Prostate gland (tissue), 2 donors: ENCODE data around the gene CTNNA1. TPM values are rescaled to one million over a fixed set of nuclear protein-coding genes. Genes with fewer than 3 reads are reported as not detected.

ENCODE experiments used
- DNase-seq: peaks from one replicate; pipeline ENCODE4 v3.0.0-alpha.2; 2019; ENCODE audit warnings: low spot score
- H3K27ac ChIP-seq, 2 donors: fragments of 200-600 bp; sonication (generic); 2 replicates each; pipeline ENCODE4 v1.5.1; 2017 to 2019
- H3K27me3 ChIP-seq: fragments of 200-600 bp; sonication (generic); replicated peaks from 2 replicates; pipeline ENCODE4 v1.5.1; 2019; ENCODE audit not compliant: insufficient read depth
- H3K36me3 ChIP-seq, 2 donors: fragments of 200-600 bp; sonication (generic); 1 replicate in 1 of 2; 2 replicates in 1 of 2; pipeline versions ENCODE4 v1.5.1 to v1.8.1; 2017 to 2019
- H3K4me1 ChIP-seq: fragments of 200-600 bp; sonication (generic); replicated peaks from 2 replicates; pipeline ENCODE4 v1.5.1; 2019
- H3K4me3 ChIP-seq, 2 donors: fragments of 200-600 bp; sonication (generic); 2 replicates each; pipeline ENCODE4 v1.5.1; 2017 to 2019
- H3K9me3 ChIP-seq: fragments of 200-600 bp; sonication (generic); 2 replicates; pipeline ENCODE4 v1.5.1; 2017
- CTCF ChIP-seq, 4 experiments: fragments of 200-600 bp in 2 of 4; fragments of 450-650 bp in 2 of 4; sonication (generic) in 2 of 4; IDR thresholded peaks; 1 replicate in 3 of 4; 2 replicates in 1 of 4; pipeline ENCODE4 v1.5.1; 2016 to 2019; ENCODE audit warnings: antibody characterized with exemption in 4 of 4, mild to moderate bottlenecking in 2 of 4, moderate library complexity in 2 of 4
- POLR2A ChIP-seq: fragments of 450-650 bp; IDR thresholded peaks from one replicate; pipeline ENCODE4 v1.6.1; 2016; ENCODE audit warnings: antibody characterized with exemption, mild to moderate bottlenecking
- POLR2AphosphoS5 ChIP-seq: sonication (generic); formaldehyde crosslinking; IDR thresholded peaks from one replicate; pipeline ENCODE4 v1.6.1; 2017; ENCODE audit warnings: antibody characterized with exemption
- WGBS: methylation state at CpG from one replicate; pipeline ENCODE4 v1.1.5; 2018; 5-methylcytosine and 5-hydroxymethylcytosine counted together
- intact Hi-C: fragments of 100-400 bp; cut with DNase I; formaldehyde crosslinking; loops from one replicate; pipeline ENCODE4 v1.14.2; 2022
- total RNA-seq, 2 donors: library from RNA; depleted of rRNA; stranded (reverse); fragments of >200 nt; gene quantifications; one replicate each; pipeline ENCODE4 v1.1.0, GENCODE V29; 2016

The CTNNA1 gene
- total RNA-seq, 2 donors from 2014 or later: 210 to 212 TPM

GRCh38 chr5:138967791-138968448 is 214.7 kb downstream of the CTNNA1 start:
- Histone ChIP-seq H3K4me3 (no peak overlapping the region), H3K27me3 (no peaks in the 10 kb centered on the region), H3K27ac (no peak overlapping the region), H3K4me1 (peaks cover 3% of the 10 kb centered on the region), H3K36me3 (no peaks in the 10 kb centered on the region), H3K9me3 (no peaks in the 10 kb centered on the region)
- no peak for TF ChIP-seq CTCF (IDR thresholded peaks at IDR 0.05)
- TF ChIP-seq POLR2AphosphoS5: no peak
- TF ChIP-seq POLR2A: no peak
- 70% methylated on average over 10 of the region's 10 CpGs for WGBS
- DNase-seq: peak; percentile 47
- intact Hi-C loops: no loop called here

GRCh38 chr5:138968601-138969000 is 215.4 kb downstream of the CTNNA1 start:
- peaks cover 3% of the 10 kb centered on the region for H3K4me1 ChIP-seq
- DNase-seq: no peak
- WGBS: 96% methylated on average over 4 of the region's 4 CpGs

GRCh38 chr5:138969323-138970002 is 216.2 kb downstream of the CTNNA1 start:
- no peaks in the 10 kb centered on the region for H3K9me3 ChIP-seq
- H3K4me3 ChIP-seq: no peak overlapping the region
- DNase-seq: no peak
- H3K27me3 ChIP-seq: no peaks in the 10 kb centered on the region
- intact Hi-C loops: no loop called here
- TF ChIP-seq CTCF (IDR thresholded peaks at IDR 0.05) (no peak), POLR2A (no peak), POLR2AphosphoS5 (no peak)
- 92% methylated on average over 5 of the region's 5 CpGs for WGBS
- H3K36me3 ChIP-seq: no peaks in the 10 kb centered on the region
- H3K27ac ChIP-seq: no peak overlapping the region
- H3K4me1 ChIP-seq: peaks cover 3% of the 10 kb centered on the region

More at GRCh38 chr5:138968601-138969000, 215.4 kb downstream of the CTNNA1 start:
- intact Hi-C loops: no loop called here
- Histone ChIP-seq H3K27ac (no peak overlapping the region), H3K36me3 (no peaks in the 10 kb centered on the region), H3K4me3 (no peak overlapping the region), H3K9me3 (no peaks in the 10 kb centered on the region), H3K27me3 (no peaks in the 10 kb centered on the region)
- no peak for TF ChIP-seq POLR2A
- no peak for TF ChIP-seq CTCF (IDR thresholded peaks at IDR 0.05)
- no peak for TF ChIP-seq POLR2AphosphoS5

GRCh38 chr5:138972230-138972629 is 219.0 kb downstream of the CTNNA1 start:
- no CpG with 5 or more reads among the region's 1 CpG for WGBS
- Histone ChIP-seq H3K27me3 (no peaks in the 10 kb centered on the region), H3K27ac (no peak overlapping the region), H3K4me3 (no peak overlapping the region), H3K9me3 (no peaks in the 10 kb centered on the region), H3K4me1 (peaks cover 3% of the 10 kb centered on the region), H3K36me3 (no peaks in the 10 kb centered on the region)
- no peak for DNase-seq
- TF ChIP-seq POLR2AphosphoS5 (no peak), CTCF (IDR thresholded peaks at IDR 0.05) (no peak), POLR2A (no peak)
- intact Hi-C loops: no loop called here

GRCh38 chr5:138972836-138973235 is 219.6 kb downstream of the CTNNA1 start:
- Histone ChIP-seq H3K27ac (no peak overlapping the region), H3K9me3 (no peaks in the 10 kb centered on the region), H3K4me1 (peaks cover 3% of the 10 kb centered on the region), H3K4me3 (no peak overlapping the region), H3K27me3 (no peaks in the 10 kb centered on the region), H3K36me3 (no peaks in the 10 kb centered on the region)
- no peak for DNase-seq
- intact Hi-C loops: no loop called here
- TF ChIP-seq POLR2AphosphoS5 (no peak), POLR2A (no peak), CTCF (IDR thresholded peaks at IDR 0.05) (no peak)
- 89% methylated on average over 4 of the region's 4 CpGs for WGBS
